ENCODE measurements around the gene POU2F3. TPM values are rescaled to one million over a fixed set of nuclear protein-coding genes. Genes with fewer than 3 reads are reported as not detected.

Gene POU2F3
- total and polyA plus RNA-seq, 2 of the 13 experiments (the other 11 are each of a cell fraction or from before 2014, with no cell fraction given) = not detected

DNA sequence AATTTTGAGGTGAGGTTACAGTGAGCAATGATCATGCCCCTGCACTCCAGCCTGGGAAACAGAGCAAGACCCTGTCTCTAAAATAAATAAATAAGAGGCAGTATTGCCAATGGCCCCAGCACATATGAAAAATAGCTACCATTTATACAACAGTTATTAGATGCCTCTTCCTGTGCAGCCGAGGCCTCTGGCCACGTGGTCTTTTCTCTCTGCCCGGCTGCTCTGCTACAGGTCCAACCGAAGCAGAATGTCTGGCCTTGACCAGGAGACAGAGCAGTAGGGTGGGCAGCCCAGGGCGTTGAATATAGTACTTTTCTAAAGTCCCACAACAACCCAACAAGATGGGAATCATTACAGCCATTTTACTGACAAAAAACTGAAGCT is 41.5 kb upstream of the POU2F3 start (continued):
- TF ChIP-seq, protein P1, sequence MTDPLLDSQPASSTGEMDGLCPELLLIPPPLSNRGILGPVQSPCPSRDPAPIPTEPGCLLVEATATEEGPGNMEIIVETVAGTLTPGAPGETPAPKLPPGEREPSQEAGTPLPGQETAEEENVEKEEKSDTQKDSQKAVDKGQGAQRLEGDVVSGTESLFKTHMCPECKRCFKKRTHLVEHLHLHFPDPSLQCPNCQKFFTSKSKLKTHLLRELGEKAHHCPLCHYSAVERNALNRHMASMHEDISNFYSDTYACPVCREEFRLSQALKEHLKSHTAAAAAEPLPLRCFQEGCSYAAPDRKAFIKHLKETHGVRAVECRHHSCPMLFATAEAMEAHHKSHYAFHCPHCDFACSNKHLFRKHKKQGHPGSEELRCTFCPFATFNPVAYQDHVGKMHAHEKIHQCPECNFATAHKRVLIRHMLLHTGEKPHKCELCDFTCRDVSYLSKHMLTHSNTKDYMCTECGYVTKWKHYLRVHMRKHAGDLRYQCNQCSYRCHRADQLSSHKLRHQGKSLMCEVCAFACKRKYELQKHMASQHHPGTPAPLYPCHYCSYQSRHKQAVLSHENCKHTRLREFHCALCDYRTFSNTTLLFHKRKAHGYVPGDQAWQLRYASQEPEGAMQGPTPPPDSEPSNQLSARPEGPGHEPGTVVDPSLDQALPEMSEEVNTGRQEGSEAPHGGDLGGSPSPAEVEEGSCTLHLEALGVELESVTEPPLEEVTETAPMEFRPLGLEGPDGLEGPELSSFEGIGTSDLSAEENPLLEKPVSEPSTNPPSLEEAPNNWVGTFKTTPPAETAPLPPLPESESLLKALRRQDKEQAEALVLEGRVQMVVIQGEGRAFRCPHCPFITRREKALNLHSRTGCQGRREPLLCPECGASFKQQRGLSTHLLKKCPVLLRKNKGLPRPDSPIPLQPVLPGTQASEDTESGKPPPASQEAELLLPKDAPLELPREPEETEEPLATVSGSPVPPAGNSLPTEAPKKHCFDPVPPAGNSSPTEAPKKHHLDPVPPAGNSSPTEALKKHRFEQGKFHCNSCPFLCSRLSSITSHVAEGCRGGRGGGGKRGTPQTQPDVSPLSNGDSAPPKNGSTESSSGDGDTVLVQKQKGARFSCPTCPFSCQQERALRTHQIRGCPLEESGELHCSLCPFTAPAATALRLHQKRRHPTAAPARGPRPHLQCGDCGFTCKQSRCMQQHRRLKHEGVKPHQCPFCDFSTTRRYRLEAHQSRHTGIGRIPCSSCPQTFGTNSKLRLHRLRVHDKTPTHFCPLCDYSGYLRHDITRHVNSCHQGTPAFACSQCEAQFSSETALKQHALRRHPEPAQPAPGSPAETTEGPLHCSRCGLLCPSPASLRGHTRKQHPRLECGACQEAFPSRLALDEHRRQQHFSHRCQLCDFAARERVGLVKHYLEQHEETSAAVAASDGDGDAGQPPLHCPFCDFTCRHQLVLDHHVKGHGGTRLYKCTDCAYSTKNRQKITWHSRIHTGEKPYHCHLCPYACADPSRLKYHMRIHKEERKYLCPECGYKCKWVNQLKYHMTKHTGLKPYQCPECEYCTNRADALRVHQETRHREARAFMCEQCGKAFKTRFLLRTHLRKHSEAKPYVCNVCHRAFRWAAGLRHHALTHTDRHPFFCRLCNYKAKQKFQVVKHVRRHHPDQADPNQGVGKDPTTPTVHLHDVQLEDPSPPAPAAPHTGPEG (CRISPR knock-in tag; IDR thresholded peaks at IDR 0.05) = 0 out of 2 replicates have a peak, but pooled peaks have one; percentile 30
- no peak for TF ChIP-seq SMC3 (IDR thresholded peaks at IDR 0.05; ENCODE audit: low read length)
- no peak for TF ChIP-seq YY1 (IDR thresholded peaks at IDR 0.05; ENCODE audit: insufficient read depth, insufficient replicate concordance, low read depth, low read length)
- TF ChIP-seq, protein P2, sequence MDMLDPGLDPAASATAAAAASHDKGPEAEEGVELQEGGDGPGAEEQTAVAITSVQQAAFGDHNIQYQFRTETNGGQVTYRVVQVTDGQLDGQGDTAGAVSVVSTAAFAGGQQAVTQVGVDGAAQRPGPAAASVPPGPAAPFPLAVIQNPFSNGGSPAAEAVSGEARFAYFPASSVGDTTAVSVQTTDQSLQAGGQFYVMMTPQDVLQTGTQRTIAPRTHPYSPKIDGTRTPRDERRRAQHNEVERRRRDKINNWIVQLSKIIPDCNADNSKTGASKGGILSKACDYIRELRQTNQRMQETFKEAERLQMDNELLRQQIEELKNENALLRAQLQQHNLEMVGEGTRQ (IDR thresholded peaks at IDR 0.05; ENCODE audit: low read depth, low read length) = no peak; the same call in 1 of the 2 replicates
- TF ChIP-seq, protein P2 (CRISPR knock-in tag; IDR thresholded peaks at IDR 0.05; ENCODE audit: borderline replicate concordance) = peak; percentile 67; the same call in 1 of the 2 replicates
- TF ChIP-seq, protein P3, sequence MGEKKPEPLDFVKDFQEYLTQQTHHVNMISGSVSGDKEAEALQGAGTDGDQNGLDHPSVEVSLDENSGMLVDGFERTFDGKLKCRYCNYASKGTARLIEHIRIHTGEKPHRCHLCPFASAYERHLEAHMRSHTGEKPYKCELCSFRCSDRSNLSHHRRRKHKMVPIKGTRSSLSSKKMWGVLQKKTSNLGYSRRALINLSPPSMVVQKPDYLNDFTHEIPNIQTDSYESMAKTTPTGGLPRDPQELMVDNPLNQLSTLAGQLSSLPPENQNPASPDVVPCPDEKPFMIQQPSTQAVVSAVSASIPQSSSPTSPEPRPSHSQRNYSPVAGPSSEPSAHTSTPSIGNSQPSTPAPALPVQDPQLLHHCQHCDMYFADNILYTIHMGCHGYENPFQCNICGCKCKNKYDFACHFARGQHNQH (CRISPR knock-in tag; IDR thresholded peaks at IDR 0.05) = 0 out of 2 replicates have a peak, but pooled peaks have one; percentile 15
- TF ChIP-seq ONECUT2 (CRISPR knock-in tag; IDR thresholded peaks at IDR 0.05) = no peak
- TF ChIP-seq RFXAP (CRISPR knock-in tag; IDR thresholded peaks at IDR 0.05; ENCODE audit: borderline replicate concordance) = peak; percentile 24; the same call in 1 of the 2 replicates
